Esophagus mucosa (tissue), 1 donor: ENCODE data around the gene TMCC2. TPM values are rescaled to one million over a fixed set of nuclear protein-coding genes. Genes with fewer than 3 reads are reported as not detected.
"Not testable (repeated sequence)": the region's sequence is repeated elsewhere in the genome, so short reads cannot be mapped to it uniquely, and the experiment has no call there.

Experiments used
- ATAC-seq: fragments of 200-7000 bp; cut with Tn5 transposase; one replicate; pipeline ENCODE4 v1.9.1; 2020
- total RNA-seq: library from RNA; stranded (reverse); gene quantifications from one replicate; pipeline ENCODE4 v1.2.4, GENCODE V29; 2023
- donor health status: DM: yes; HTN: yes; CAD: no.

Gene TMCC2, protein sequence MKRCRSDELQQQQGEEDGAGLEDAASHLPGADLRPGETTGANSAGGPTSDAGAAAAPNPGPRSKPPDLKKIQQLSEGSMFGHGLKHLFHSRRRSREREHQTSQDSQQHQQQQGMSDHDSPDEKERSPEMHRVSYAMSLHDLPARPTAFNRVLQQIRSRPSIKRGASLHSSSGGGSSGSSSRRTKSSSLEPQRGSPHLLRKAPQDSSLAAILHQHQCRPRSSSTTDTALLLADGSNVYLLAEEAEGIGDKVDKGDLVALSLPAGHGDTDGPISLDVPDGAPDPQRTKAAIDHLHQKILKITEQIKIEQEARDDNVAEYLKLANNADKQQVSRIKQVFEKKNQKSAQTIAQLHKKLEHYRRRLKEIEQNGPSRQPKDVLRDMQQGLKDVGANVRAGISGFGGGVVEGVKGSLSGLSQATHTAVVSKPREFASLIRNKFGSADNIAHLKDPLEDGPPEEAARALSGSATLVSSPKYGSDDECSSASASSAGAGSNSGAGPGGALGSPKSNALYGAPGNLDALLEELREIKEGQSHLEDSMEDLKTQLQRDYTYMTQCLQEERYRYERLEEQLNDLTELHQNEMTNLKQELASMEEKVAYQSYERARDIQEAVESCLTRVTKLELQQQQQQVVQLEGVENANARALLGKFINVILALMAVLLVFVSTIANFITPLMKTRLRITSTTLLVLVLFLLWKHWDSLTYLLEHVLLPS
- 1.00 TPM for total RNA-seq

DNA sequence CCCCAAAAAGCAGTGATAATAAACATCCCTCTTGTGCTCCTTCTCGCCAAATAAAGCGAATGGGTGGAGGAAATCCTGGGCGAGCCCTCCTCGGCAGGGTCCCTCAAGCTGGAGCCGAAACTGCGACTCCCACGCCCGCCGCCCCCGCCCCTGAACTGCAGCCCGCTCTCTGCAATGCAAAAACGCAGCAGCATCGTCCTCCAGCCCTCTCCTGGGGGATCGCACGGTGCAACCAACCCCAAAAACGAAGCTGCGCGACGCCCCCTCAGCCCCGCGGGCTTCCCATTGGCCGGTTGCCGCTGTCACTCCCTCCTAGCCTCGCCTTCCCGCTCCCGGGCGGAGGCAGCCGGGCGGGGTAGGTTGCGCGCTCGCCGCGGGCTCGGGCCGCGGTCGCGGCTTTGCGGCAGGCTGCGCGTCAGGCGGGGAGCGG lies at the start of gene TMCC2:
Gene TMCC2, plus strand, starts transcription at position 363 of the 430 bp plus-strand sequence. CDS start 619 bp downstream, outside the sequence.
- ATAC-seq, result peak; percentile 77

DNA sequence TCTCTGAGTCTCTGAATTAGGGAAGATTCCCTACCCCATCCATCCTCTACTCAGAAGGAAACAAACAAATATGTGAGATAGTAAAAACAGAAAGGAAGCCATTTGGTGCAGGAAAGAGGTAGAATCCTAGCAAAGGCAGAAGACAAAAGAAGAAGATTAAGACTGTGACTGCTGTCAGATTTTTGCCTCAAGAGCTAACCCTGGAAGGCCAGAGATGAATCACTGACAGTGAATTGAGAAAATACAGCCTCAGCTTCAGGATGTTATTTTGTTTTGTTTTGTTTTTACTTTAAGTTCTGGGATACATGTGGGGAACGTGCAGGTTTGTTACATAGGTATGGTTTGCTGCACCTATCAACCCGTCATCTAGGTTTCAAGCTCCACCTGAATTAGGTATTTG lies 47.9 kb upstream of the TMCC2 start:
- no peak for ATAC-seq

DNA sequence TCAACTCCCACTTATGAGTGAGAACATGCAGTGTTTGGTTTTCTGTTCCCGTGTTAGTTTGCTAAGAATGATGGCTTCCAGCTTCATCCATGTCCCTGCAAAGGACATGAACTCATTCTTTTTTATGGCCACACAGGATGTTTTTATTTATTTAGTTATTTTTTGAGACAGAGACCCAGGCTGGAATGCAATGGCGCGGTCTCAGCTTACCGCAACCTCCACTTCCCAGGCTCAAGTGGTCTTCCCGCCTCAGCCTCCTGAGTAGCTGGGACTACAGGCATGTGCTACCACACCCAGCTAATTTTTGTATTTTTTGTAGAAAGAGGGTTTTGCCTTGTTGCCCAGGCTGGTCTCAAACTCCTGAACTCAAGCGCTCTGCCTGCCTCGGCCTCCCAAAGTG lies 47.4 kb upstream of the TMCC2 start:
- ATAC-seq, result not testable (repeated sequence)

DNA sequence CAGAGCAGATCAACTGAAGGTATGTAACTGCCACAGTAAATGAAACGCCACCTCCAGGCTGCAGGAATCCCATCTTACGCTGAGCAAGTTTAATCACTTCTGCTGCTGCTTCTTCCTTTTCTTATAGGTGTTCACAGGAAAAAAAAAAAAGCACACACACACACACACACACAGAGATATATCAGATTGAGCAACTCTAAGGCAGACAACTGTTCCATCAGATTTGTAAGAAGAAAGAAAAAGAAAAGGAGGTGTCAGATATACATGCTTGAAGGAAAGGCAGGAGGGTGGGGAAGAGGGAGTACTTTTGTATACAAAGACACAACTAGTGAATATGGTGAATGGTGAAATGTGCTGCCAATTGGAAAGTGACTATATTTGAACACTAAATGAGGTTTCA lies 44.8 kb upstream of the TMCC2 start:
- ATAC-seq, result no peak

DNA sequence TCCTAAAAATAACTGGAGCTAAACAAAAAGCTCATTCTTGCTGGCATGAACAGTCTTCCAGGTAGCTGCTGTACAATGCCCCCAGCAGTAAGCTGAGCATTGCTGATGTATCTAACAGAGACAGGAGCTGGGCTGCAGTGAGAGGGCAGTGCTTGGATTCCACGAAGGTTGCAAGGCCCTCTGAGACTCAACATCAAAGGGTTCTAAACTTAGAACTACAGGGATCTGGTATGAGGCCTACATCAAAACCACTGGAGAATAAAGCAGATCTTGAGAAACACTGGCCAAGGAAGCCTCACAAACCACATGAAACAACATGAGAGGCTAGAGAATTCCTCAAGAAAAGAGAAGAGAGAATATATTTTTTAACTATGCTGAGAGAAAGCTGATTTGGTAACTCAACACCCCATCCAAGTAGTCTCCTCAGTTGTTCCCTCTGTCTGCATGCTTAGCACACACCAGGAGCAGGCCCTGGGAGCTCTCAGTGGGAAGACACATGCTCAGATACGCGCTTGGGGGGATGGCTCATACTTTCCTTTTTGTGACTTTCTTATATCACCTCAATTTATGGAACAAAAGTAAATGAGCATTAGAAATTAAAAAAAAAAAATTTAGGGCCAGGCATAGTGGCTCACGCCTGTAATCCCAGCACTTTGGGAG lies 43.9 kb upstream of the TMCC2 start:
- ATAC-seq, result no peak

DNA sequence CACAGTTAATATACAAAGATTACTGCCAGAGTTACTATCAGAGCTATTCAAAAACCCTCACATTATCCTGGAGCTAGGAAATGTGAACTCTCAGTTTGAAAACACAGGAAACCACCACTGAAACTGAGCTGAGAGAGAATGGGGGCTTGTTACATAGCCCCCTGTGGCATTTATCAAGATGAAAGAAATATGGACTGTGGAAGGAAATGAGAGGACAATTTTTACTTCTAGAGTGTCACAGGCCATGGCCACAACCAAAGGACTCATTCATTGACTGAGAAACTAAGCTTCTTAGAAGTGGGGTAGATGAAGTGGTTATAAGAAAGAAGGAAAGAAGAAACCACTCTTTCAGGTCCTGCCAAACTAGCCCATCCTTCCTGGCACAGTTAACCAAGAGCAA lies 41.6 kb upstream of the TMCC2 start:
- ATAC-seq, result no peak

DNA sequence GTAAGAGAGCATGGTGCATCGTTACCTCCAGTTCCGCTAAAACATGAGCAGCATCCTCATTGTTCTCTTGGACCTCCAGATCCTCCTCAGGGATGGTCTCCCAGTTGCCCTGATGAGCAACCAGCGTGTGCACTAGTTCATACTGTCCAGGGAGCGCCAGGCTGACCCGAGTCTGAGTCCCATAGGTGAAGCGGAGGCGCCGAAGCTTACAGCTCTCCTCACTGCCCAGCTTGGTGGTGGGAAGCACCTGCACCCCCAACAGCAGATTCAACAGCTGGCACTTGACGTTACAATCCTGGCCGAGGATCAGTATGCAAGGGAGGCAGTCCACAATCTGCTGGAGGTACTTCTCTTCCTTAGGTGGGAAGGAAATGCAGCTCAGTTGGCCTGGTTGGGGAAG lies 40.3 kb upstream of the TMCC2 start:
- no peak for ATAC-seq

DNA sequence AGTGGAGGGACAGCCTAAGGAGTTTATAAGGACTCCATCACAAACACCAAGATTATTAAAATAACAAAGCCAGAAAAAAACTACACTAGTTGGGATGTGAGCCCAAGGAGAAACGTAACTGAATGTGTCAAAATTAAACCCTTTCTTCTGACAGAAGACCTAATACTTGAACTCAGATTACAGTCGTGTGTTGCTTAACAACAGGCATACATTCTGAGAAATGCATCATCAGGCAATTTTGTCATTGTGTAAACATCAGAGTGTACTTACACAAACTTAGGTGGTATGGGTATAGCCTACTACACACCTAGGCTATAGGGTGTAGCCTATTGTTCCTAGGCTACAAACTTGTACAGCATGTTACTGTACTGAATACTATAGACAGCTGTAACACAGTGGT lies 39.6 kb upstream of the TMCC2 start:
- ATAC-seq, result peak; percentile 67

DNA sequence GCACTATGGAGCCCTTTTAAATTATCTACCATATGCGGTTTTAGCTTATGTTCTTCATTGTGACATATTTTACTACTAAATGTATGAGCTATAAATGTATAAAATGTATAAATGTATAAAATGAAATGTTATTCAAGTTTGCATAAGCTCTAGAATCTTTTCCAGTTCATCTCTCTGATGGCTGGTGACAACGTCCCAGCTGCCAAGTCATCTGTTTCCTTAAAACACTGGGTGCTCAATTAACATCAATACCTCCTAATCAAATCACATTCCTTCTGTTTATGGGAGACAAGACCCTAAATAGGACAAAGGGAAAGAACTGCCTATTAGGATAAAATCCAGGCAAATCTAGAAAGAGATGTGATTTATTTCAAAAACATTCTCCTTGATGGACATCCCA lies 39.1 kb upstream of the TMCC2 start:
- no peak for ATAC-seq

DNA sequence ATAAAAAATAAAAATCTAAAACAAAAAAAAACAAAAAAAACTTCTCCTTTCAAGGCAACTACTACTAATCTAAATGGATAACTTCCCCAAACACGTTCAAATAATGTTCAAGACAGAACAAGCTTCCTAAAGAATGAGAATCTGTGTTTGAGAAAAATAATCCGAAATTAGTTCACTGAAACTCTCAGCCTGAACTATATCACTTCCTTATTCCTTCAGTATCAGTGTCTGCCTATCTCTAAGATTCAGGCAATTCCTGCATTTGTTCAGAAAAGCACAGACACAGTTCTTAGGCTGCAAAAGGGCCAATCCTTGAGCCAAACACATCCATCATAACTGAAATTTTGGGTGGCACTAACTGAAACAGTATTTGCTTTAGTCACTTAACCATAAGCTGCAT lies 38.6 kb upstream of the TMCC2 start:
- no peak for ATAC-seq

DNA sequence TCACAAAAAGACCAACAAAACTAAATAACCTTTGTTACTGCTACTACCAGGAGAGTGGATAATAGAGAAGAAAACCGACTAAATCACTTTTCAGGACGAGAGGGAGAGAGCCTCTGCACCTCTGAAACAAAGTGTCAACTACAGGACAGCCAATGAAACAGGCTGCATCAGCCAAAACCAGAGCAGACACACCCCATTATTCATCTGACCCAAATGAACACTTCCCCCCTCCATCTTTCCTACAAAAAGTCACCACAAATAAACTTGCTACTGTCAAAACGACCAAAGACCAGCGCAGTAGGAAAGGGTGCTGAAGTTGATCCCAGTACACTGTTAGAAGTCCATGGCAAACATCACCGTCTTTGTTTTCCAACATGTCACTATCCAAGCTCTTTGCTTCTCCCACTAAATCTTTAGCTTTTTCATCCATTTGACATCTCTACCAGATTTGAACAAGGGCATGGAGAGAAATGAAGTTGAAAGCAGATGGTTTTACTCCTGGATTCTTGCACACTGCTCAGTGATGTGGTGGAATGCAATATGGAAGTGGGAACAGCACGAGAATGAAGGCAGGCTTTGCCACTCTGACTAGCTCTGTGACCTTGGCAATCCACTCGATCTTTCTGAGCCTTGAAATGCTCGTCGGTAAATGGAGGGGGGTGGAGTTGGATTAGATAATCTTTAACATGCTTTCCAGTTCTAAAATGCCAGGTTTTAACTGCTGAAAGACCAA lies 36.7 kb upstream of the TMCC2 start:
- no peak for ATAC-seq

DNA sequence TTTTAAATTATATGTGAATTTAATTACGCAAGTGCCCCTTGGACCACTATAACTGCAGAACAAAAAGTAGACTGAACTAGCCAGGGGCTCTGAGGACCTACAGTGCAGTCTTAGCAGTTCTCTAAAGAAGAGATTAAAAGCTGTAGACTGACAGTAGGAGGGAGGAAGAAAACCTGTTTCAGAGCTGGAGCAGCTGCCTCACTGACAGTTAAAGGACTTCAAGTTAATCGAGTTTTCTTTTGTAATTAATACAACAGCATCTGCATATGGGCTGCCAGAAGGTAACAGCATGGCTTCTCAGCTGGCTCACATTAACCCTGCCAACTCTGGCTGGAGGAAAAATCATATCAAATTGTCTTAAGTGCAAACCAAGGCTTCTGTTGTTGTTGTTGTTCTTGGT lies 36.1 kb upstream of the TMCC2 start:
- peak; percentile 59 for ATAC-seq

DNA sequence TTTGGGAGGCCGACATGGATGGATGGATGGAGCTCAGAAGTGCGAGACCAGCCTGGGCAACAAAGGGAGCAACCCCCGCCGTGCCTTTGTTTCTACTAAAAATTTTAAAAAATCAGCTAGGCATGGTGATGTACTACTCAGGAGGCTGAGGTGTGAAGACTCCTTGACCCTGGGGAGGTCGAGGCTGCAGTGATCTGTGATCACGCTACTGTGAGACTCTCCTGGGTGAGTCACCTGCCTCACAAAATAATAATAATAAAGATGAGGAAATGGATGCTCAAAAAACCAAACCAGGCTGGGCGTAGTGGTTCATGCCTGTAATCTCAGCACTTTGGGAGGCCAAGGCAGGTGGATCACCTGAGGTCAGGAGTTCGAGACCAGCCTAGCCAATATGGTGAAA lies 35.5 kb upstream of the TMCC2 start:
- ATAC-seq, result peak; percentile 48

DNA sequence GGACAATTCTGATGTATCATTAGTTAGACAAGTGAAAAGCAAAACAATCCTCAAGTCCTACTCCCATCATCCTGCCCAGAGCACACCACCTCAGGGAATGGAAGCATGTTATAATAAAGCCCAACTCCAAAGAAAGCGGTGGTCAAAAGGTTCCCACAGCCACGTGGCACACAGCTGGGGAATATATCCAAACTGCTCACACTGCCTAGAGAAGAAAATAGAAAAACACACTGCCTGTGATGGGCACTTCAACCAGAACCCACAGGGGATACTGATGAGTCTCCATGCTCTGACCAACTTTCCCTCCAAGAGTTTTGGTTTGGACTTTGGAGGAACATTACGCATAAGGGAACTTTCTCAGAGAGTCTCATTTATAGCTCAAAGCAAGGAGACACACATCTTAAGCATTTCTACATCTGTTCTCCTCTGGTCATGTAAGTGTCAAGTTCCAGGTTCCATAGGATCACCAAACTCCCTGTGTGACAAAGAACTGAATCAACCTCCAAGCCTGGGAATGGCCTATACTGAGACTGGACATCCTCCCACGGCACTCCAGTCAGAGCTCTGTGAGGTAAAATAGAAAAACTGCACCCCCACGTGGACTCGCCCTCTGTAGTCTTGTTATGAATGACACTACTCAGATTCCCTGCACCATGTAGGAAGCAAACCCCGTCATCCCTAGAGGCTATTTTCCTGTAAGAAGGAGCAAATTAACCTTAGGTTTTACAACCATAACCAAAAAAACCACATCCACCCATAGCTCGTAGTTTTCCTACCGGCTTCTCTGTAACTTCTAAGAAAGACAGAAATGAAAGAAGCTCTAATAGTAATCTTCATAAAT lies 28.4 kb upstream of the TMCC2 start:
- ATAC-seq, result no peak

DNA sequence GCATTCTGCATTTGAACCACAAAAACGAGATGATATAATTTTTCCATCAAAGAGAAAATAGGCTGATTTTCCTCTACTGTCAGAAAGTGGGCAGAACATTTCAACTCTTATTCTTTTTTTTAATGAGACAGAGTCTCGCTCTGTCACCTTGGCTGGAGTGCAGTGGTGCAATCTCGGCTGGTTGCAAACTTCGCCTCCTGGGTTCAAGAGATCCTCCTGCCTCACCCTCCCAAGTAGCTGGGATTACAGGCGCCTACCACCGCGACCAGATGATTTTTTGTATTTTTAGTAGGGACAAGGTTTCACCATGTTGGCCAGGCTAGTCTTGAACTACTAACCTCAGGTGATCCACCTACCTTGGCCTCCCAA lies 27.8 kb upstream of the TMCC2 start:
- ATAC-seq, result no peak

DNA sequence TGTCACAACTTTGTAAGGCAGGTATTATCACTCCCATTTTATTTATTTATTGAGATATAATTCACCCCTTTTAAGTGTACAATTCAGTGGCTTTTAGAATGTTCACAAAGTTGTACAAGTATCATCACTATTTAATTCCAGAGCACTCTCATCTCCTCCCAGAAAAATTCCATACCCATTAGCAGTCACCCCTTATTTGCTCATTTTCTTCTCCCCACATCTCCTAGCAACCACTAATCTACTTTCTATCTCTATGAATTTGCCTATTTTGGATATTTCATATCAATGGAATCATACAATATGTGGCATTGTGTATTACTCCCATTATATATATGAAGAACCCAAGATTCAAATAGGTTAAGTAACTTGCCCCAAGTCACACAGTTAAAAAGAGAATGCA lies 23.2 kb upstream of the TMCC2 start:
- no peak for ATAC-seq

DNA sequence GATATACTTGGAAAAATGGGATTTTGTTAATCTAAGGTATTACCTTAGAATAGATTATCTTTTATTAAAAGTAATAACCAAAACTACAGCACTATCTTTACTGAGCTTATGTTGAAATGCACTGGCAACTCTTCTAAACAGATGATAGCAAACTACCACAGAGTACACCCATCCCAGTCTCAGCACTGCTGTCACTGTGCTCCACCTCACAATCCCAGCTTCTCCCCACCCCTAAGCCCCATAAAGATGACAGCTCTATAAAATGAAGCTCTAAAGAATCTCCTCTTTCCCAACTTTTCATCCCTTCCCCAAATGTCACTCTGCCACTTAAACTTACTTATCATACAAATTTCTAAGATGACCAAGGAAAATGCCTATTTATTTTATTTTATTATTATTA lies 22.7 kb upstream of the TMCC2 start:
- ATAC-seq, result no peak

DNA sequence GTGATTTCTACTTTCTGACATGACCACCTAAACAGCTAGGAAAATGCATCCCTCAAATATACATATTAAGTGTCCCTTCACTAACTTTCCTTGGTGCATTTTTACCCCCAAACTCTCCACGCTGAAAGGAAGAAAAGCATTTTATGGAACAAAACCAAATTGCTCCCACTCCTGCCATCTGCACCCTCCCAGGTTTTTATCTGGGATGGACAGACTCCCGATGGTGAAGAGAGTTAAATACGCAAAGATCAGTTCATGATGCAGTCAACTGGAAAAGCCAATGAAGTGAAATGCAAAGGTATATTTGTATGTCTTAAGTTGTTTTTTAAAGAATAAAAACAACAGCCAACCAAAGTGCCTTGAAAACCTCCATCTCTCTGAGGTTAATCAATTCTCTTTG lies 18.9 kb upstream of the TMCC2 start:
- ATAC-seq, result no peak

DNA sequence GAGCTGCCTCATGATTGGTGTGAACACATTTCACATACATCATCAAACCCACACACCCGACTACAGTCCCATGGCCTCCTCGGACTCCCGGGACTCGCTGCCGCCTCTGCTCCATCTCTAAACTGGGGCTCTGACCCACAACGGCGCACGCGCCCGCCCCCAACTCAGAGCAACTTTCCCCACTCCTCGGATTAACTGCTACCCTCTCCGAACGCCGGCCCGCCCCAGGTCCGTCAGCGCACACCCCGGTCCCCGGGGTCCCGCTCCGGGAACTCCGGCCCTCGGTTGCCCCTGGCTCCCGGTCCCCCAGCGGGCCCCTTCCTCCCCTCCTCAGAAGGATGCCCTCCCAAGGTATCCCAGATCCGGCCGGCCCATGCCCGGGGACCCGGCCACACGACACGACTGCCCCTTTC lies 17.0 kb upstream of the TMCC2 start:
- ATAC-seq, result peak; percentile 22

DNA sequence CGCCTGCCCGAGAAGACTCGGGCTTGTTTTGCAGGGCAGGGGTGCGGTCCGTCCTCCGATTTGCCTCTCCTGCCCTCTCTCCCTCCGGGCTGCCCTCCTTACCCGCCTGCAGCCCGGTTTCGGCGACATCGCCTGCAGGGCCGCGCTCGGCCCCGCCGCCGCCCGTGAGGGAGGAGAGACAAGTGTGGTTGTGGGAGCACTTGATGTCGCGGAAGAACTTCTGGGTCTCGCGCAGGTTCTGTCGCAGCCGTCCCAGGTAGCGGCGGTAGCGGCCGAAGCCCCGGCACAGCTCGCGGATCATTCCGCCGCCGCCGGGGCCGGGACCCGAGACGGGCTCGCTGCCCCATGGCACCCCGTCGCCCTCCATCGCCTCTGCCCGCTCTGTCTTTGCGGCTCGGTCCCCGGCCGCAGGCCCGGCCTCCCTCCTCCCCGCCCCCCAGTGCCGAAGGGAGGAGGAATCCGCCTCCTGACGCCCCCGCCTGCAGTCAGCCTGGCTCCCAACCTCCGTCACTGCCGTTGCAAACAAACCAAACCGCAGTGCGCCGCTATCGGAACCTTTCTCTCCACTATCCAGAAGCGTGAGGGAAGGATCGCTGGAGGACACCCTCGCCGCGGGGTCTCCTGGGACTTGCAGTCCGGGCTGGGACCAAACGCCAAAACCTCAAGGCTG lies 16.4 kb upstream of the TMCC2 start, which contains the start of gene DSTYK:
Gene DSTYK, minus strand, starts transcription at position 534 of the 670 bp plus-strand sequence. Its CDS starts 167 bp downstream, at position 367.
- peak; percentile 96 for ATAC-seq

DNA sequence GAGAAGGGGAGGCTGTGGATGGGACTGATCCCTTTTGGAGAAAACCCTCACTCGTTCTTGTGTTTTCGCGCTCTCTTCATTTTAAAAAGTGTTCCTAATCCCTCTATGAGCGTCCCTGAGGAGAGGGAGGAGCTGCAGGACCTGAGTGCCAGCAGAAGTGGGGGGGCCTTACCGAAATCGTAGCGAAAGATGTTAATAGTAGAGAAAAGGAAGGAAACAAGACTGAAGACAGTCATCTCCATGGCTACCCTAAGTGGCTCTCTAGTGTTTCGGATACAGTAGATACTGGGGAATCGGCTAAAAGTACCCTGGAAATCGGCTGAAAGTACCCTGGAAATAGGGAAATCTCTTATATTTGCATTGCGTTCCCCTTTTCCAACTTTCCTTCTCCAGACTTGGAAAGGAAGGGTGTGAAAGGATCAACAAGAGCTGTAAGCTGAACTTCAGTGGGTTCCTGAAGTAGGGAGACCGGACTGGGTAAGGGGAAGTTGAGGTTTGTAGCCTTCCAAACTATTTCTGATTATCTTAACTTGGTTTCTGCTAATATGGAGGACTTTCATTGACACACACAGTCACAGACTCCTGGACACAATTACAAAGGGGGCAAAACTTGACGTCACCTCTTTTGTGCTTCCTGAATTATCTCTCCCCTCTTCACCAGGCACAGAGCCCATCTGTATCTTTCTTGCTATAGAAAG lies 15.8 kb upstream of the TMCC2 start:
- peak; percentile 9 for ATAC-seq
